GM19395 (cell line): Measurements from ENCODE around the gene MCM3AP.
"Not testable (repeated sequence)": the region's sequence is repeated elsewhere in the genome, so short reads cannot be mapped to it uniquely, and the experiment has no call there.

Experiments used
- ATAC-seq: cut with Tn5 transposase; IDR thresholded peaks from one replicate; pipeline ENCODE4 v1.9.1; 2021; ENCODE audit warnings: mild to moderate bottlenecking, moderate library complexity; ENCODE audit not compliant: unreplicated experiment

MCM3AP gene

DNA sequence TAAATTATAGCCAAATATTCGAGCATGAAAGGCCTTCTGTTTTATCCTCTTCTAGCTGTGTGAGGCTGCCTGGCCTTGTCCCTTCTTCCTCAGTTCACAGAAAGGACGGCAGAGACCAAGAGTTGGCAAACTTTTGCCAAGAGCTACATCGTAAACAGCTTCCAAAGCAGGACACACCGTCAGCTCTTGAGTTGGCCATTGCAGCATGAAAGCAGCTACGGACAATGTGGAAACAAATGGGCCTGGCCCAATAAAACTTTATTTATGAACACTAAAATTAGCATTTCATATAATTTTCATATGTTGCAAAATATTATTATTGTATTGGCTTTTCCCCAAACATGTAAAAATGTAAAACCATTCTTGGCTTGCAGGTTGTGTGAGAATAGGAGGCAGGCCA, 27.5 kb upstream of the MCM3AP start:
- ATAC-seq: no peak

DNA sequence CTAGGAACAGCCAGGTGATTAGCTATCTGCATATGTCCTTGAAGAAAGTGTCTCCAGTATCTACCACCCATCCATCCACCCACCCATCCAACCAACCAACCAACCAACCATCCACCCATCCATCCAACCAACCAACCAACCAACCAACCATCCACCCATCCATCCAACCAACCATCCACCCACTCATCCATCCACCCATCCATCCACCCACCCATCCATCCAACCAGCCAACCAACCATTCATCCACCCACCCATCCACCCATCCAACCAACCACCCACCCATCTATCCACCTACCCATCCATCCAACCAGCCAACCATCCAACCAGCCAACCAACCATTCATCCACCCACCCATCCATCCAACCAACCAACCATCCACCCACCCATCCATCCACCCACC, 26.2 kb upstream of the MCM3AP start:
- no peak for ATAC-seq

DNA sequence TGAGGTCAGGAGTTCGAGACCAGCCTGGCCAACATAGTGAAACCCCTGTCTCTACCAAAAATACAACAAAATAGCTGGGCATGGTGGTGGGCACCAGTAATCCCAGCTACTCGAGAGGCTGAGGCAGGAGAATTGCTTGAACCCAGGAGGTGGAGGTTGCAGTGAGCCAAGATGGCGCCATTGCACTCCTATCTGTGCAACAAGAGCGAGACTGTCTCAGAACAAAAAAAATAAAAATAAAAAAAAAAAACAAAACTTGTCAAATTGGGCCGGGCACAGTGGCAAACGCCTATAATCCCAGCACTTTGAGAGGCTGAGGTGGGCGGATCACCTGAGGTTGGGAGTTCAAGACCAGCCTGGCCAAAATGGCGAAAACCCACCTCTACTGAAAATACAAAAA, 24.8 kb upstream of the MCM3AP start:
- ATAC-seq: not testable (repeated sequence)

DNA sequence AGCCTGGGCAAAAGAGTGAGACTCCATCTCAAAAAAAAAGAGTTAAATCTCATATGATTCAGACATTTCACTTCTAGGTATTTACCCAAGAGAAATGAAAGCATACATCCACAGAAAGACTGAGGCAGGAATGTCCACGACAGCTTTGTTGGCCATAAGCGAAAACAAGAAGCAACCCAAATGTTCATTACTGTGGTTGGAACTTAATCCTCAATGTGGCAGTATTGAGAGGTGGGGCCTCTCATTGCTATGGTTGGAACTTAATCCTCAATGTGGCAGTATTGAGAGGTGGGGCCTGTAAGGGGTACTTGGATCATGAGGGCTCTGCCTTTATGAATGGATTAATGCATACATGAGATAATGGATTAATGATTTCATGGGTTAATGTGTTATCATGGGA, 23.0 kb upstream of the MCM3AP start:
- ATAC-seq: no peak

DNA sequence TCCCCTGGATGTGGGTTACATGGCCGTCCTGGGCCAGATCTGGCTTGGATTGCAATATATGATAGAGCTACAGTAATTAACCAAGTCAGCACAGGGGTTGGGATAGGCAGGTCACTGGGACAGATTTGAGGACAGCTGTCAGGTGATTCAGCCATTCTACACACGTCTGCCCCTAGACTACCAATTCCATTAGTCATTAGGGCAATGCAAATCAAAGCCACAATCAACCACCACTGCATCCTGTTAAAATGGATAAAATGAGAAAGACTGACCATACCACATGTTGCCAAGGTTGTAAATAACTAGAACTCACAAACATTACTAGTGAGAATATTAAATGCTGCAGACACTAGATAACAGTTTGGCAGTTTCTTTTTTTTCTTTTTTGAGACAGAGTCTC, 22.2 kb upstream of the MCM3AP start:
- no peak for ATAC-seq

DNA sequence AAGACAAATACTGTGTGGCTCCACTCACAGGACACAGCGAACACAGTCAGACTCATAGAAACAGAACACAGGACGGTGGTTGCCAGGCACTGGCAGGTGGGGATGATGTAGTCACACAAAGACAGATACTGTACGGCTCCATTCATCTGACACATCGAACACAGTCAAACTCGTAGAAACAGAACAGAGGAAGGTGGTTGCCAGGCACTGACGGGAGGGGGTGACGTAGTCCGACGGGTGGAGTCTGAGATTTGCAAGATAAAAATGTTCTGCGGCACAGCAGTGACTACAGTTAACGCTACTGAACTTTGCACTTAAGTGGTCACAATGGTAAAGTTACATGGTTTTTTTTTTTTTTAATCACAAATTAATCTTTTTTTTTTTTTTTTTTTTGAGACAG, 19.5 kb upstream of the MCM3AP start:
- ATAC-seq: no peak

DNA sequence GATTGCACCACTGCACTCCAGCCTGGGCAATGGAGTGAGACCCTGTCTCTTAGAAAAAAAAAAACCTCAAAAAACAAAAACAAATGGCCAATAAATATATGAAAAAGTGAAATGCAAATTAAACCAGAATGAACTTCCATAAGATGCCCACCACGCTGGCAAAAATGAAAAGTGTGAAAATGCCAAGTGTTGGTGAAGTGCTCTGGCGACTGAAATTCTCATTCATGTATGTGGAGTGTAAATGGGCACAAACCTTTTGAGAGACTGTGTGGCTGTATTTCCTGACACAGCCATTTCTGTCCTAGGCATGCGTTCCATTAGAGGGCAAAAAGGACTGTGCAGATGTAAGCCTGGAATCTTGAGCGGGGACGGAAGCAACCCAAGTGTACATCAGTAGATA, 19.0 kb upstream of the MCM3AP start:
- ATAC-seq: no peak

DNA sequence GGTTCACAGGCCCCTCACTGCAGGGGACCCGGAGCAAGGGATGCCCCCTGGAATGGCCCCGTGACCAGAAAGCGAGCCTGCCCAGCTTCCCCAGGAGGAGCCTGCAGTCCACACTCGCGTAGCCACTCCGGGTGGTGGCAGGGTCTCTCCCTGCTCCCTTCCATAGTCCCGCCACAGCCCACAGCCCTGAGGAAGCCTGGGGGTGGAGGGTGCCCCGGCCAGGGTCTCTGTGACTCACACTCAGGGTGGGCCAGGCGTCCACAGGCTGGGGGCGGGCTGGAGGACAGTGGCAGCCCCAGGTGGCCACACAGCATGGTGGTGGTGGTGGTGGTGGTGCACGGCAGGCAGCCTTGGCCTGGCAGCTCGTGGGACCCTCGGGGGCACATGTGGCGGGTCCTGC, 16.3 kb upstream of the MCM3AP start:
- no peak for ATAC-seq

DNA sequence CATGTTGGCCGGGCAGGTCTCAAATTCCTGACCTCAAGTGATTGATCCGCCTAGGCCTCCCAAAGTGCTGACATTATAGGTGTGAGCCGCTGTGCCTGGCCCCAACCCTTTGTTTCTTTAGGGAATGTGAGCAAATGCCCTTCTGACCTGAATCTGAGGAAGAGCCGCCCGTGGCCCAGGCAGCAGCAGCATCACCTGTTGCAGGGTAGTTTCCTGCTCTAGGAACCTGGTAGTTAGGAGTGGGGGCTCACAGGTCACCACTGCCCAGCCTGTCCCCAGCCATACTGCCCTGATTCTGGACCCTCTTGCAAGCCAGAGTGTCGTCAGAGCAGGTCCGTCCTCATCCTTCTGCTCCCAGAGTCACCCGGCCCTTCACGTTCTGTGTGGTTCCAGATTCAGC, 13.8 kb upstream of the MCM3AP start:
- ATAC-seq: no peak

DNA sequence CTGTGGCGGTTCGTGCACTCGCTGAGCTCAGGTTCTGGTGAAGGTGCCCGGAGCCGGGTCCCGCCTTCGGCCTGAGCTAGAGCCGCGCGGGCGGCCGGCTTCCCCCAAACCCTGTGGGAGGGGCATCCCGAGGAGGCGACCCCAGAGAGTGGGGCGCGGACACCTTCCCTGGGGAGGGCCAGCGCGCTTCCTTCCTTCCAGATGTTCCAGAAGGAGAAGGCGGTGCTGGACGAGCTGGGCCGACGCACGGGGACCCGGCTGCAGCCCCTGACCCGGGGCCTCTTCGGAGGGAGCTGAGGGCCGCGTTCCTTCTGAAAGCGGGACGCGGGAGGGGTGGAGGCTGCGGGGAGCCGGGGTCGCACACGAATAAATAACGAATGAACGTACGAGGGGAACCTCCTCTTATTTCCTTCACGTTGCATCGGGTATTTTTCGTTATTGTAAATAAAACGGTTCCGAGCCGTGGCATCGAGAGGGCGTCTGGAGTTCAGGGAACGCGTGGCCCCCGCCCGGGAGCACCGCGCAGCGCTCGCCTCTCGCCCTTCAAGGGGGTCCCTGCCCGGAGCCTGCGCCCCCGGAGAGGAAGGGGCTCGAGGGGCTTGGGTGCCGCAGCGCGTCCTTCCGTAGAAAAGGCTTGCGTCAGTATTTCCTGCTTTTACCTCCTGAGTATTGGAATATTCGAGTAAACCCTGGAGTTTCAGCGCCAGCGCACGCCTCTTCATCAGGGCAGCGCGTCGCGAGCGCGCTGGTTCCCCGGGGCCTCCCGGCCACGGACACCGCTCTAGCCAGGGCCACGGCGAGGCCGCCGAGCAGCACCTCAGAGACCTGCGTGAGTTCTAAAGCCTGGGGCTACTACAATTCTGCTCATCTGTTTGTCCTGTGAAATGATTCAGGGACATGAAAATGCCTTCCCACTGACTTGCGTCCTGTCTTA, 12.2 kb upstream of the MCM3AP start:
- no peak for ATAC-seq

DNA sequence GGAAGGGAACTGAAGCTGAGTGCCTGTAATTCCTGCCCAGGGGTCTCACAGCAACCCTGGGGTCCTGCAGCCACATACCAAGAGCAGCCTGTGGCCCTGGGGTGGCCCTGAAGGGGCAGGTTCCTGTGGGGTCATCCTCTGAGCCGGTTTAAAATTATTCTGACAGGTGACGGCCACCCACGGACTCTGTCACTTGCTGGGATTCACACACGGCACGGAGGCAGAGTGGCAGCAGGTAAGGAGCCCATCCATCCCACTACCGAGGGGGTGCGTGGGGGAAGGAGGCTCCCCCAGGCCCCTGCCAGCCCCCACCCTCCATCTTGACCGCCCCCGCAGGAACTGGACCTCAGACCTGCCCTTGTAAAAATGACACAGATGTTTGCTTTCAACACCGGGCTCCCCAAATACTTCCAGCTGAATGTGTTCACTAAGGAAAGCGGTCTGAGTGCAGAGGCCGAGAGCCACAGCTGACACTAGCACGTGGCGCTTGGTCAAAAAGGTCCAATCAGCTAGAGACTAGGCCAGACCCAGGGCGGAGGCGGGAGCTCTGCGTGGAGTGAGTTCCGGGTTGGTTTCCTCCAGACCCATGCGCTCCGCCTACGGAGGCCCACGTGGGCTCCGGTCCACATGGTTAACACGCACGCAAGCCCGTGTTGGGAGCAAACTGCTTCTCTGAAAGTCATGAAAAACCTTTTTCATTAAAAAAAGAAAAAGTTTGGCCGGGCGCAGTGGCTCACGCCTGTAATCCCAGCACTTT, 10.8 kb upstream of the MCM3AP start:
- ATAC-seq: no peak

DNA sequence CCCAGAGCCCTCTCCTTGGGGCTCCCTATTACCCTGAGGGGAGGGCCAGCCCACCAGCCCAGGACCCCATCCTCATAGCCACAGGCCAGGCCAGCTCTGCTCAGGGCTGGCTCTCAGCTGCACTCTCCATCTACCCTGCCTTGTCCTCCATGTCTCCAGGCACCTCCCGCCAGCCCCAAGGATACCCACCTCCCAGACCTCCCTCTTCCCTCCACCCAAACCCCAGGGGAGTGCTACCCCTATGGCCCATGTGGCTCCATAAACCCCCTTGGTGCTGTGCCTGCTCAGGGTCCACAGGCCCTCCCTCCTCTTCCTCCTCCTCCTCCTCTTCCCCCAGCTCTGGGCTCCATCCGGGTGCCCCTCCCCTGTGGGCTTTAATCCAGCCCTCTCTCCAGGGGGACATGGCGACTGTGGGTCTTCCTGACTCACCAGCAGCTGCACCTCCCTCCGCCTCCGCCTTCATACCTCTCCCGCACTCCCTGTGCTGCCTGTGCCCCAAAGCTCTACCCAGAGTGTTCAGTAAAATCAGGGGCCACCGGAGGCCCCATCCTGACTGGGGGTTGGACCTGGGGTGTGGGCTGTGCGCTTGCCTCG, 9.9 kb upstream of the MCM3AP start:
- no peak for ATAC-seq

DNA sequence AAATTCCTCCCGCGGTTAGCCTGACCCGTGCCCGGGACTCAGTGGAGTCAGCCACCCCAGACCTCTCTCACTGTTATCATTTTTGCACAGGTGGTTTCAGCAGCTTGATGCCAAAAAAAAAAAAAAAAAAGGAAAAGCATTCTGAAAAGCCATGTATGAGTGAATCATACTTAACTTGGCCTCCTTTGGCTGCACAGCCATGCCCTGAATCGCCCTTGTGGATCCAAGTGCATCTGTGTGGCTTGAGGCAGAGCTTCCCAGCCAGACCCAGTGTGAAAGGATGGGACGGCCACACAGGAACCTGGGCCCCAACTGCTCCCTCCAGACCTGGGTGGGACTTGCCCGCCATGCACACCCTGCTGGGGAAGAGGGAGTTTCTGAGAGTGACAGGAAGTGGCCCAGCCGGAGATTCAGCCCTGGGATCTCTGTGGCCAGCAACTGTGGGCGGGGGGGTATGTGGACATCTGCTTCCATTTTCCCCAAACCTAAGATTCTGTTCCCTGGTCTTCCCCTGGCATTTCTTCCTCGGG, 9.3 kb upstream of the MCM3AP start:
- no peak for ATAC-seq

DNA sequence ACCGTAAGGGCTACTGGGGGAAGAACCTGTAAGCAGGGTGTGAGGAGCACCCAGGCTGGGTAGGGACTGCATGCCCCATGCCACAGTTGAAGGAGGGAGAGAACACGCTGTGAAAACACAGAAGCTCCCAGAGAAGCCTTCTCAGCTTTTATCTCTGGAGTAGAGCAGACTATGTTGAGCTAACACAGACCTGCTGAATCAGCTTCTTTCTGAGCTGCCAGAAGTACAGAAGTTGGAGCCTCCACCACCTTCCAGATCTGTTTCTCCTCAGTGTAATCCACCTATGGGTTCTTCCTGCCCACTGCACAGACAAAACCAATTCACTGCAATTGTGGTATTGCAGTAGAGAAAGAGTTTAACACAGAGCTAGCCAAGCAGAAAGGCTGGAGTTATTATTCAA, 6.2 kb upstream of the MCM3AP start:
- ATAC-seq: no peak

DNA sequence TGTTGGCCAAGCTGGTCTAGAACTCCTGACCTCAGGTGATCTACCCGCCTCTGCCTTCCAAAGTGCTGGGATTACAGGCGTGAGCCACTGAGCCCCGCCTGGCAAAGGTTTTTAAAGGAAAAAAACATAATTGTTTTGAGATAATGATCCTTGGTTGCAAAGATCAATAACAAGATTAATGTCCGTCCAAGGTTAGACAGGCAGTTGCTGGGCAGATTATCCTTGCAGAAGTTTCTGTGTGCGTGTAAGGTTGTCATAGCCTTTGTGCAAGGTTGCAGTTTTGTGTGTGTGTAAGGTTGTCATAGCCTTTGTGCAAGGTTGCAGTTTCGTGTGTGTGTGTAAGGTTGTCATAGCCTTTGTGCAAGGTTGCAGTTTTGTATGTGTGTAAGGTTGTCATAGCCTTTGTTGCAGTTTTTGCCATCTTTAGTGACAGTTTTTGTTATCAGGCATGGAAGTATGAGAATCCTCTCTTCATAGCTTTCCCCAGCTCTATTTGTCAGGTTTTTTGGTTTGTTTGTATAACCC, 4.3 kb upstream of the MCM3AP start:
- ATAC-seq: no peak

DNA sequence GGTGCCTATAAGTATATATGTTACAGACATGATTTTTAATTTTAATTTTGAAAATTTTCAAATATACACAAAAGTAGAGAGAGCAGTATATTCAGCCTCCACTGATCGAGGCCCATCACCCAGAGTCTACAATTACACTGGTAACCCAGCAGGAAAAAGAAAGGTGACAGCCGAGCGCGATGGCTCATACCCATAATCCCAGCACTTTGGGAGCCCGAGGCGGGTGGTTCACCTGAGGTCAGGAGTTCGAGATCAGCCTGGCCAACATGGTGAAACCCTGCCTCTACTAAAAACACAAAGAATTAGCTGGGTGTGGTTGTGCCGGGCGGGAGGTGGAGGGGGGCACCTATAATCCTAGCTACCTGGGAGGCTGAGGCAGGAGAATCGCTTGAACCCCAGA, 2.1 kb upstream of the MCM3AP start:
- ATAC-seq: no peak

DNA sequence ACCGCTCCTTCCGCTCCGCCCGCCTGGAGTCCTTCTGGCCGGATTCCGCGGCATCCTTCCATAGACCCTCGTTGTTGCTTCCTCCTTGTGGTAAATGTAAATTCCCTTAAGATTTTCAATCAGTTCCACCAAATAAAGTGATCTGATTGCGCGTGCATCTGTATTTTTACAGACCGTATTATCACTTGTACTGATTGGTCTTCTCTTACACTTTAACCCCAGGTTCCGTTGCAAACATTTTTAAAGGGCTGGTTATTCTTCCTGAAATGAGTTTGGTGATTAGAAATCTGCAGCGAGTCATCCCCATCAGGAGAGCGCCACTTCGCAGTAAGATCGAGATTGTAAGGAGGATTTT, 1.2 kb upstream of the MCM3AP start:
- ATAC-seq: no peak

DNA sequence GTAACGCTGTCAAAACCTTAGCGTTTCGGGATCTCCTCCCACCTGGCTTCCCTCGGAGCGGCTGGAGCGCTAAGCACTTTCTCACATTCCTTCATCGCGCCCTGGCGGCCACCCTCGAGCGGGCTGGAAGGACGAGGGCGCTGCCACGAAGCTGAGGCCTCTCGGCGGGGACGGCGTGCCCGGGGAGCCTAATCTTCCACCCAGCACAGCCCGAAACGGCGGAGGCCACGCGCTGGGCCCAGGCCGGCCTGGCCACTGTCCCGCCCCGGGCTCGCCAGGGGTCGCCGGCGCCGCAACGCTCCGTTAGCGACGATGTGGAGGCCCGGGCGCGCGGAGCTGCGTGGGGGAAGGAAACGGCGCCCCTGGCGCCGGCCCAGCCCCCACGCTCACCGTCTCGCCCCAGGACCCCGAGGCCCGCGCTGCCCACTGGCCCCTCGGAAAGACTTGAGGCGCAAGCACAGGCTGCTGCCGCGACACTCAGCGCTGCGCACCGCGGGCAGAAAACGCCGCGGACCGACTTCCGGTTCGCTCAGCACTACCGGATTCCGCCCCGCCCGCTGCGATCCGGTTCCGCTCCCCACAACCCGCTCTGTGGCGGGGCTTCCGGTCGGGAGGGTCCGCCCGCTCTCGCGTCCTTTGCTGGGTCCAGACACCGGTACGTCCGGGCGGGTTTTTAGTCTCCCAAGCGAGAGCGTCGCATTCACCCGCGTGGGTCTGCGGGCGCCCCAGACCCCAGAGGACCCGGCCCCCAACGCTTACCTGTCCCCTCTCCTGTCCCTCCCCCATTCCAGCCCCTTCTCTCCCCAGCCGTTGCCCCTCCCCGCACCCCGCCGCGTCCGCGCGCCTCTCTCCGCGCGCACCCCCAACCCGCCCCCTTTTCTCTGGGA, 593 bp upstream of the MCM3AP start, which contains the start of gene YBEY:
Gene YBEY, plus strand, starts transcription at position 582 of the 887 bp plus-strand sequence. CDS start 572 bp downstream, outside the sequence.
- peak; percentile 82 for ATAC-seq

DNA sequence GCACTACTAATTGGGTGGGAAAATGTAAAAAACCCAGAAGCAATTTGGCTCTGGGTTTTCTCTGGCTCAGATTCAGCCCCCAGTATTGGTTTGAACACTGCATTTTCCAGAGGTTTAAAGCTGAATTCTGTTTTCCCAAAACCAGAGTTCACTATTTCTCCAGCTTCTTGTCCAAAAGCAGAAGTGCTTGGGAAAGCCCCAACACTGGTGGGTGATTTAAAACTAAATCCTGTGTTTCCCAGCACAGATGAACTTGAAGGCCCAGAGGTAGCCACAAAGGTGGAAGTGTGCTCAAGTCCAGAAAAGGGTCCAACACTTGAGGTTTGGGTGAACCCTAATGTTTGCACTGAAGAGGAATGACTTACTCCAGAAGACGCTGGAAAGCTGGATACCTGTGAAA, 678 bp downstream of the MCM3AP start:
- ATAC-seq: no peak

DNA sequence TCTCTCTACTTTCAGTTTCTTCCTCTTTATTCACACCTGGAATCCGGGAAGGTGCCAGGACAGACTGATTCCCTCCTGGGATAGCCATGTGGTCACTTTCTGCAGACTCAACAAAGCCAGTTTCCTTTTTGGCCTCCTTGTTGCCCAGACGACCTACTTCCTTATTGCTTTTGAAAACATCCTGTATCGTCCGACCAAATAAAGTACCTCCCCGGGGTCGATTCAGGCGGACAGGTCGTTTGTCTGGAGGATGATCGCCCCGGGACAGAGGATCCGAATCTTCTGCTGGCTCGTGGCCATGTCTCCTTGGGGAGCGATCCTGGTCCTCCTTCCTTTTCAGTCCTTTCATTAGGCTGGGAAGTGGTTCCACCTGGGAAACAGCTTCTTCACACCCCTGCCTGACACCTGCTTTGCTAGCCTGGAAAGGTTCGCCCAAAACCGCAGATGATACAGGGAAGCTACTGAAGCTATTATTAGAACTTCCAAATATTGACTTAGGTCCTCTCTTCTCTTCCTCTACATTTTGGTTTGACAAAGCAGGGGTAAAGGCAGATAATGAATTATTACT, 1.2 kb downstream of the MCM3AP start:
- no peak for ATAC-seq
